HG02610 (cell line): ENCODE data around the gene GP5.

Source experiments
- ATAC-seq: cut with Tn5 transposase; IDR thresholded peaks from one replicate; pipeline ENCODE4 v1.9.1; 2021; ENCODE audit warnings: mild to moderate bottlenecking, moderate library complexity; ENCODE audit not compliant: unreplicated experiment

The GP5 gene

GRCh38 chr3:194399166-194399565, at the start of gene GP5:
Gene GP5, minus strand, starts transcription at chr3:194399266. Its CDS starts 984 bp downstream, at chr3:194398282.
- no peak for ATAC-seq

GRCh38 chr3:194447657-194448056, 48.6 kb upstream of the GP5 start:
- ATAC-seq = no peak

GRCh38 chr3:194447161-194447560, 48.1 kb upstream of the GP5 start:
- no peak for ATAC-seq

GRCh38 chr3:194446754-194447153, 47.7 kb upstream of the GP5 start:
- ATAC-seq = no peak

GRCh38 chr3:194446172-194446571, 47.1 kb upstream of the GP5 start:
- ATAC-seq = no peak

GRCh38 chr3:194443901-194444300, 44.8 kb upstream of the GP5 start:
- no peak for ATAC-seq

- ATAC-seq = no peak
Observed at GRCh38 chr3:194440756-194441155, 41.7 kb upstream of the GP5 start.

- ATAC-seq = no peak
Observed at GRCh38 chr3:194439881-194440550, 41.0 kb upstream of the GP5 start.

GRCh38 chr3:194434503-194434902, 35.4 kb upstream of the GP5 start:
- no peak for ATAC-seq

- no peak for ATAC-seq
Observed at GRCh38 chr3:194431554-194431953, 32.5 kb upstream of the GP5 start.

GRCh38 chr3:194425399-194425798, 26.3 kb upstream of the GP5 start:
- no peak for ATAC-seq

GRCh38 chr3:194424953-194425352, 25.9 kb upstream of the GP5 start:
- no peak for ATAC-seq

GRCh38 chr3:194424373-194424772, 25.3 kb upstream of the GP5 start:
- ATAC-seq = no peak

- ATAC-seq = no peak
Observed at GRCh38 chr3:194423317-194423716, 24.3 kb upstream of the GP5 start.

- no peak for ATAC-seq
Observed at GRCh38 chr3:194422188-194422587, 23.1 kb upstream of the GP5 start.

GRCh38 chr3:194418671-194419070, 19.6 kb upstream of the GP5 start:
- no peak for ATAC-seq

GRCh38 chr3:194407423-194407822, 8.4 kb upstream of the GP5 start:
- ATAC-seq = no peak

- ATAC-seq = no peak
Observed at GRCh38 chr3:194405766-194406165, 6.7 kb upstream of the GP5 start.

GRCh38 chr3:194404365-194405140, 5.5 kb upstream of the GP5 start:
- ATAC-seq = no peak

GRCh38 chr3:194401868-194402329, 2.8 kb upstream of the GP5 start:
- no peak for ATAC-seq

- no peak for ATAC-seq
Observed at GRCh38 chr3:194401346-194401745, 2.3 kb upstream of the GP5 start.

- no peak for ATAC-seq
Observed at GRCh38 chr3:194399874-194400411, 877 bp upstream of the GP5 start.
